ENCODE results near the gene MRE11. TPM values are rescaled to one million over a fixed set of nuclear protein-coding genes. Genes with fewer than 3 reads are reported as not detected.
"Not testable (repeated sequence)": the region's sequence is repeated elsewhere in the genome, so short reads cannot be mapped to it uniquely, and the experiment has no call there.

The MRE11 gene
- total RNA-seq, 1 experiment from 2014 or later: 20.1 TPM

- DNase-seq (no peak), ATAC-seq (no peak)
- Histone ChIP-seq H3K36me3 (ENCODE audit: low read depth, low read length) (no peaks in the 10 kb centered on the region), H3K4me2 (ENCODE audit: low read length) (no peak overlapping the region), H3K27me3 (ENCODE audit: low read length) (peaks cover 6% of the 10 kb centered on the region; the same call in 1 of the 2 replicates), H2AFZ (ENCODE audit: low read length) (no peak overlapping the region), H3K4me3 (ENCODE audit: low read length) (no peak overlapping the region), H4K20me1 (ENCODE audit: low read length) (no peaks in the 10 kb centered on the region), H3K9me2 (replicated peaks; ENCODE audit: low read length) (no peaks in the 10 kb centered on the region), H3K79me2 (ENCODE audit: low read length) (no peaks in the 10 kb centered on the region), H3F3A (ENCODE audit: low read length, unreplicated experiment) (no peaks in the 10 kb centered on the region), H3K27ac (ENCODE audit: low read length) (no peak overlapping the region), H3K9ac (ENCODE audit: low read length) (no peak overlapping the region), H3K9me3 (ENCODE audit: low read length) (no peaks in the 10 kb centered on the region), H3K4me1 (ENCODE audit: insufficient read depth, low read length) (peaks cover 7% of the 10 kb centered on the region; the same call in 1 of the 2 replicates)
- ChIA-PET CTCF (no interaction called here), POLR2A (ENCODE audit: unreplicated experiment) (no interaction called here)
- BruUV-seq (replicated peaks): no TSS peak
- TF ChIP-seq, protein P1, sequence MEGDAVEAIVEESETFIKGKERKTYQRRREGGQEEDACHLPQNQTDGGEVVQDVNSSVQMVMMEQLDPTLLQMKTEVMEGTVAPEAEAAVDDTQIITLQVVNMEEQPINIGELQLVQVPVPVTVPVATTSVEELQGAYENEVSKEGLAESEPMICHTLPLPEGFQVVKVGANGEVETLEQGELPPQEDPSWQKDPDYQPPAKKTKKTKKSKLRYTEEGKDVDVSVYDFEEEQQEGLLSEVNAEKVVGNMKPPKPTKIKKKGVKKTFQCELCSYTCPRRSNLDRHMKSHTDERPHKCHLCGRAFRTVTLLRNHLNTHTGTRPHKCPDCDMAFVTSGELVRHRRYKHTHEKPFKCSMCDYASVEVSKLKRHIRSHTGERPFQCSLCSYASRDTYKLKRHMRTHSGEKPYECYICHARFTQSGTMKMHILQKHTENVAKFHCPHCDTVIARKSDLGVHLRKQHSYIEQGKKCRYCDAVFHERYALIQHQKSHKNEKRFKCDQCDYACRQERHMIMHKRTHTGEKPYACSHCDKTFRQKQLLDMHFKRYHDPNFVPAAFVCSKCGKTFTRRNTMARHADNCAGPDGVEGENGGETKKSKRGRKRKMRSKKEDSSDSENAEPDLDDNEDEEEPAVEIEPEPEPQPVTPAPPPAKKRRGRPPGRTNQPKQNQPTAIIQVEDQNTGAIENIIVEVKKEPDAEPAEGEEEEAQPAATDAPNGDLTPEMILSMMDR (conservative IDR thresholded peaks at IDR 0.05; ENCODE audit: low read depth, low read length): no peak
- no peak for TF ChIP-seq EZH2phosphoT487 (IDR thresholded peaks at IDR 0.05; ENCODE audit: borderline replicate concordance, low read length)
- no peak for TF ChIP-seq EZH2 (IDR thresholded peaks at IDR 0.05; ENCODE audit: low read length, unreplicated experiment)
- intact Hi-C loops (cut with micrococcal nuclease): no loop called here
These were observed 95.5 kb downstream of the MRE11 start for GRCh38 chr11:94398101-94398500.

DNA sequence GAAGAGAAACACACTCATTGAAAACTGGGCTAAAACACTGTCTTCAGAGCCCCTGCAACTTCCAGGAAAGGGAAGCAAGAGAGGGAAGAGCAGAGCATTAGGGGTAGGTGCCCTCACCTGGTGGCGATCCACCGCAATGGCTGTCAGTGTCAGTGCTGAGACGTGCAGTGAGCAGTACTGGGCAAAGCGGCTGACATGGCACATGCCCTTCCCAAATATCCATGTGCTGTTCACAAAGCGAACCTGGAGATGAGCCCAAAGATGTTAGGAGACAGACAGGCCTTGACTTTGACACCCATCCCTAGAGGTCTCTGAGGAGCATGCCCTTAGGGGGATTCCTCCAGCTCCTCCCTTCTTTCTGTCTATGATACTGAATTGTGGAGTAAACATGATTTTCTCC, 97.4 kb downstream of the MRE11 start:
- no peak overlapping the region for H3K4me2 ChIP-seq (ENCODE audit: low read length)
- H4K20me1 ChIP-seq (ENCODE audit: low read length): no peaks in the 10 kb centered on the region
- no TSS peak for BruUV-seq (replicated peaks)
- DNase-seq: no peak
- no peak for ATAC-seq
- no peaks in the 10 kb centered on the region for H3K9me3 ChIP-seq (ENCODE audit: low read length)
- H3F3A ChIP-seq (ENCODE audit: low read length, unreplicated experiment): no peaks in the 10 kb centered on the region
- H3K36me3 ChIP-seq (ENCODE audit: low read depth, low read length): no peaks in the 10 kb centered on the region
- no peaks in the 10 kb centered on the region for H3K9me2 ChIP-seq (replicated peaks; ENCODE audit: low read length)
- H3K27me3 ChIP-seq (ENCODE audit: low read length): peaks cover 6% of the 10 kb centered on the region; the same call in 1 of the 2 replicates
- H2AFZ ChIP-seq (ENCODE audit: low read length): no peak overlapping the region
- CTCF ChIA-PET: no interaction called here
- POLR2A ChIA-PET (ENCODE audit: unreplicated experiment): no interaction called here
- no peak overlapping the region for H3K4me3 ChIP-seq (ENCODE audit: low read length)
- H3K9ac ChIP-seq (ENCODE audit: low read length): no peak overlapping the region
- no peak overlapping the region for H3K27ac ChIP-seq (ENCODE audit: low read length)
- TF ChIP-seq, protein P1 (conservative IDR thresholded peaks at IDR 0.05; ENCODE audit: low read depth, low read length): no peak
- TF ChIP-seq EZH2phosphoT487 (IDR thresholded peaks at IDR 0.05; ENCODE audit: borderline replicate concordance, low read length) (no peak), EZH2 (IDR thresholded peaks at IDR 0.05; ENCODE audit: low read length, unreplicated experiment) (no peak)
- no peaks in the 10 kb centered on the region for H3K79me2 ChIP-seq (ENCODE audit: low read length)
- intact Hi-C loops (cut with micrococcal nuclease): no loop called here
- no peaks in the 10 kb centered on the region for H3K4me1 ChIP-seq (ENCODE audit: insufficient read depth, low read length)

DNA sequence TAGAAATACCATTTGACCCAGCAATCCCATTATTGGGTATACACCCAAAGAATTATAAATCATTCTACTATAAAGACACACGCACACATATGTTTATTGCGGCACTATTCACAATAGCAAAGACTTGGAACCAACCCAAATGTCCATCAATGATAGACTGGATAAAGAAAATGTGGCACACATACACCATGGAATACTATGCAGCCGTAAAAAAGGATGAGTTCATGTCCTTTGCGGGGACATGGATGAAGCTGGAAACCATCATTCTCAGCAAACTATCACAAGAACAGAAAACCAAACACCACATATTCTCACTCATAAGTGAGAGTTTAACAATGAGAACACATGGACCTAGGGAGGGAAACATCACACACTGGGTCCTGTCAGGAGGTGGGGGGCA, 101.7 kb downstream of the MRE11 start:
- H3K4me3 ChIP-seq (ENCODE audit: low read length); H3K4me2 ChIP-seq (ENCODE audit: low read length); H3K4me1 ChIP-seq (ENCODE audit: insufficient read depth, low read length); H2AFZ ChIP-seq (ENCODE audit: low read length); DNase-seq; POLR2A ChIA-PET (ENCODE audit: unreplicated experiment); BruUV-seq (replicated peaks); H3K27me3 ChIP-seq (ENCODE audit: low read length); H3K36me3 ChIP-seq (ENCODE audit: low read depth, low read length); H3K27ac ChIP-seq (ENCODE audit: low read length); intact Hi-C loops (cut with micrococcal nuclease); H3K9me3 ChIP-seq (ENCODE audit: low read length); CTCF ChIA-PET; H3K9ac ChIP-seq (ENCODE audit: low read length); H3F3A ChIP-seq (ENCODE audit: low read length, unreplicated experiment); H4K20me1 ChIP-seq (ENCODE audit: low read length); H3K9me2 ChIP-seq (replicated peaks; ENCODE audit: low read length); H3K79me2 ChIP-seq (ENCODE audit: low read length); ATAC-seq: not testable (repeated sequence)
